ENCODE measurements around the gene SH2D3A. TPM values are rescaled to one million over a fixed set of nuclear protein-coding genes. Genes with fewer than 3 reads are reported as not detected.
A peak's percentile ranks its signal among the peaks of the same experiment; 100 is the strongest.

SH2D3A gene
- polyA plus RNA-seq, 1 donor (not counting 4 experiments of a cell fraction or from before 2014, with no cell fraction given) = 24.9 TPM

GRCh38 chr19:6769006-6769619 is 1.9 kb upstream of the SH2D3A start:
- no peaks in the 10 kb centered on the region for H3K9me1 ChIP-seq (ENCODE audit: control insufficient read depth, extremely low read depth, insufficient read depth, low read length)
- no peaks in the 10 kb centered on the region for H3K9me3 ChIP-seq (ENCODE audit: control insufficient read depth, low read depth, low read length)
- H3K27me3 ChIP-seq (ENCODE audit: control insufficient read depth, extremely low read depth, insufficient read depth, low read length) = no peaks in the 10 kb centered on the region
- H3K9ac ChIP-seq (ENCODE audit: control insufficient read depth, extremely low read depth, insufficient read depth, low read length) = no peak overlapping the region
- TF ChIP-seq EZH2 (IDR thresholded peaks at IDR 0.05; ENCODE audit: low read length) = no peak
- TF ChIP-seq, protein P1, sequence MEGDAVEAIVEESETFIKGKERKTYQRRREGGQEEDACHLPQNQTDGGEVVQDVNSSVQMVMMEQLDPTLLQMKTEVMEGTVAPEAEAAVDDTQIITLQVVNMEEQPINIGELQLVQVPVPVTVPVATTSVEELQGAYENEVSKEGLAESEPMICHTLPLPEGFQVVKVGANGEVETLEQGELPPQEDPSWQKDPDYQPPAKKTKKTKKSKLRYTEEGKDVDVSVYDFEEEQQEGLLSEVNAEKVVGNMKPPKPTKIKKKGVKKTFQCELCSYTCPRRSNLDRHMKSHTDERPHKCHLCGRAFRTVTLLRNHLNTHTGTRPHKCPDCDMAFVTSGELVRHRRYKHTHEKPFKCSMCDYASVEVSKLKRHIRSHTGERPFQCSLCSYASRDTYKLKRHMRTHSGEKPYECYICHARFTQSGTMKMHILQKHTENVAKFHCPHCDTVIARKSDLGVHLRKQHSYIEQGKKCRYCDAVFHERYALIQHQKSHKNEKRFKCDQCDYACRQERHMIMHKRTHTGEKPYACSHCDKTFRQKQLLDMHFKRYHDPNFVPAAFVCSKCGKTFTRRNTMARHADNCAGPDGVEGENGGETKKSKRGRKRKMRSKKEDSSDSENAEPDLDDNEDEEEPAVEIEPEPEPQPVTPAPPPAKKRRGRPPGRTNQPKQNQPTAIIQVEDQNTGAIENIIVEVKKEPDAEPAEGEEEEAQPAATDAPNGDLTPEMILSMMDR (optimal IDR thresholded peaks at IDR 0.05 in 1 of 3, IDR thresholded peaks at IDR 0.05 in 1 of 3, conservative IDR thresholded peaks at IDR 0.05 in 1 of 3; ENCODE audit: extremely low read depth in 1 of 3, insufficient read depth in 2 of 3, low read length in 3 of 3) = peak in 2 of 3 experiments; percentile 27 to 41
- FAIRE-seq (no peak), DNase-seq (ENCODE audit: low read depth, low spot score) (no peak)
- H3K27ac ChIP-seq (ENCODE audit: control insufficient read depth, insufficient read depth, low read length) = no peak overlapping the region
- H3K4me2 ChIP-seq (ENCODE audit: control insufficient read depth, extremely low read depth, insufficient read depth, low read depth, low read length) = no peak overlapping the region
- no peaks in the 10 kb centered on the region for H4K20me1 ChIP-seq (ENCODE audit: control insufficient read depth, extremely low read depth, insufficient read depth, low read length)
- H3K4me1 ChIP-seq (ENCODE audit: control insufficient read depth, extremely low read depth, insufficient read depth, low read length) = peaks cover 16% of the 10 kb centered on the region
- dilution Hi-C loops (cut with MboI; ENCODE audit: extremely low pct_ligation_motif_present, low sequenced_read_pairs) = no loop called here
- no peak overlapping the region for H2AFZ ChIP-seq (ENCODE audit: control insufficient read depth, low read length)
- H3K4me3 ChIP-seq (ENCODE audit: control insufficient read depth in 2 of 3, extremely low read depth in 1 of 3, insufficient read depth in 2 of 3, low read depth in 1 of 3, low read length in 3 of 3) = no peak overlapping the region
- peaks cover 2 to 10% of the 10 kb centered on the region in 2 experiments for H3K36me3 ChIP-seq (ENCODE audit: control insufficient read depth in 2 of 2, extremely low read depth in 1 of 2, insufficient read depth in 2 of 2, low read length in 2 of 2)
- H3K79me2 ChIP-seq (ENCODE audit: control insufficient read depth, insufficient read depth, low read length) = peaks cover 18% of the 10 kb centered on the region

- Histone ChIP-seq H3K27ac (ENCODE audit: control insufficient read depth, insufficient read depth, low read length) (peak overlapping the region; percentile 95), H3K36me3 (ENCODE audit: control insufficient read depth in 2 of 2, extremely low read depth in 1 of 2, insufficient read depth in 2 of 2, low read length in 2 of 2) (peaks cover 6 to 16% of the 10 kb centered on the region in 2 experiments), H3K4me3 (ENCODE audit: control insufficient read depth in 2 of 3, extremely low read depth in 1 of 3, insufficient read depth in 2 of 3, low read depth in 1 of 3, low read length in 3 of 3) (peak overlapping the region in 1 of 3 experiments; percentile 74), H3K9me1 (ENCODE audit: control insufficient read depth, extremely low read depth, insufficient read depth, low read length) (no peaks in the 10 kb centered on the region), H3K4me2 (ENCODE audit: control insufficient read depth, extremely low read depth, insufficient read depth, low read depth, low read length) (peak overlapping the region; percentile 94), H3K9me3 (ENCODE audit: control insufficient read depth, low read depth, low read length) (no peaks in the 10 kb centered on the region), H3K4me1 (ENCODE audit: control insufficient read depth, extremely low read depth, insufficient read depth, low read length) (peaks cover 16% of the 10 kb centered on the region), H2AFZ (ENCODE audit: control insufficient read depth, low read length) (no peak overlapping the region), H3K9ac (ENCODE audit: control insufficient read depth, extremely low read depth, insufficient read depth, low read length) (no peak overlapping the region), H3K27me3 (ENCODE audit: control insufficient read depth, extremely low read depth, insufficient read depth, low read length) (no peaks in the 10 kb centered on the region), H4K20me1 (ENCODE audit: control insufficient read depth, extremely low read depth, insufficient read depth, low read length) (no peaks in the 10 kb centered on the region), H3K79me2 (ENCODE audit: control insufficient read depth, insufficient read depth, low read length) (peaks cover 25% of the 10 kb centered on the region)
- no peak for DNase-seq (ENCODE audit: low read depth, low spot score)
- dilution Hi-C loops (cut with MboI; ENCODE audit: extremely low pct_ligation_motif_present, low sequenced_read_pairs) = no loop called here
- no peak for FAIRE-seq
- no peak for TF ChIP-seq EZH2 (IDR thresholded peaks at IDR 0.05; ENCODE audit: low read length)
- TF ChIP-seq, protein P1 (optimal IDR thresholded peaks at IDR 0.05 in 1 of 3, IDR thresholded peaks at IDR 0.05 in 1 of 3, conservative IDR thresholded peaks at IDR 0.05 in 1 of 3; ENCODE audit: extremely low read depth in 1 of 3, insufficient read depth in 2 of 3, low read length in 3 of 3) = no peak
These were observed 1.1 kb upstream of the SH2D3A start for GRCh38 chr19:6768236-6768785.
